ENCODE measurements around the gene SLFN5. TPM values are rescaled to one million over a fixed set of nuclear protein-coding genes. Genes with fewer than 3 reads are reported as not detected.

SLFN5 gene
- total and polyA plus RNA-seq, 2 of the 13 experiments (the other 11 are each of a cell fraction or from before 2014, with no cell fraction given) = 0.25 to 0.35 TPM

DNA sequence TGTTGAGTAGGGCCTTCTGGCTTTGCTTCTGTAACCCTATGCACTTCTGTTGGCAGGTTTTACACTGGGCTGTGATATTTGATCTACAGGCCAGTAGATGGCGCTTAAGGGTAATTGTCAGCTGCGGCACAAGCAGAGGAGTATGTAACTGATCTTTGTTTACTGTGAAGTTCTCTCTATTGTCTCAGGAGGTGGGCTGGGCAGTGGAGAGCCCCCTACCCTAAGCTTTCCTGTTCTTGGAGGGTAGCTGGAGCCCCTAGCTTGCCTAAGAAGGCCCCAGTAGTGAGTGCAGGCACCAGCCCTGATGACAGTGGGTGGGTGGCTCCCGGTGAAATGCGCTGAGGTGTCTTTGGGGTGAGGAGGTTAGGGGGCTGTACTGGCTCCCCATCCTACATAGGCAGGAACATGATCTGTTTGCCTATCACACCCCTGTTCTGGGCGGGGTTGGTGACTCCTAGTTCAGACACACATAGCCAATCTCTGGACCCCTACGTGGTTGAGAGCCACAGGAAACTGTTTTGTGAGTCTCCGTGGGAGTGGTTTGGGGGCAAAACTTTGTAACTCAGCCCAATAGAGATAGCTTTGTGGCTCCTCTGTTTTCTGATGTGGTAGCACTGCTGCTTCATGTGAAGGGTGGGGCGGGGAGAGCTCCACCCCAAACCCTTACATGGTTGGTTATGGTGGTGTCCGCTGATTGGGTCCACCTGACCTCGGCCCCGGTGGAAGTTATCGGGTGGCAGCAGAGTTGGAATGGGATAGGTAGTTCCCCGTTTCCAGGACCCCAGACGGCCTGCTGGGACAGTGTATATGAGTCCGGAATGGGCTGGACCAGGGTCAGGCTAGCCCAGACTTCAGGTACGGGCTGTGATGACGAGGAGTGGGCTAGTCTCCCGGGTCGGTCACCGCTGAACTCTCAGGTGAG is 70.2 kb downstream of the SLFN5 start (continued):
- TF ChIP-seq, protein P1, sequence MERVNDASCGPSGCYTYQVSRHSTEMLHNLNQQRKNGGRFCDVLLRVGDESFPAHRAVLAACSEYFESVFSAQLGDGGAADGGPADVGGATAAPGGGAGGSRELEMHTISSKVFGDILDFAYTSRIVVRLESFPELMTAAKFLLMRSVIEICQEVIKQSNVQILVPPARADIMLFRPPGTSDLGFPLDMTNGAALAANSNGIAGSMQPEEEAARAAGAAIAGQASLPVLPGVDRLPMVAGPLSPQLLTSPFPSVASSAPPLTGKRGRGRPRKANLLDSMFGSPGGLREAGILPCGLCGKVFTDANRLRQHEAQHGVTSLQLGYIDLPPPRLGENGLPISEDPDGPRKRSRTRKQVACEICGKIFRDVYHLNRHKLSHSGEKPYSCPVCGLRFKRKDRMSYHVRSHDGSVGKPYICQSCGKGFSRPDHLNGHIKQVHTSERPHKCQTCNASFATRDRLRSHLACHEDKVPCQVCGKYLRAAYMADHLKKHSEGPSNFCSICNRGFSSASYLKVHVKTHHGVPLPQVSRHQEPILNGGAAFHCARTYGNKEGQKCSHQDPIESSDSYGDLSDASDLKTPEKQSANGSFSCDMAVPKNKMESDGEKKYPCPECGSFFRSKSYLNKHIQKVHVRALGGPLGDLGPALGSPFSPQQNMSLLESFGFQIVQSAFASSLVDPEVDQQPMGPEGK (CRISPR knock-in tag; IDR thresholded peaks at IDR 0.05) = no peak
- TF ChIP-seq SIN3B (IDR thresholded peaks at IDR 0.05; ENCODE audit: low read length) (no peak), ZNF225 (CRISPR knock-in tag; IDR thresholded peaks at IDR 0.05) (no peak), EHMT2 (IDR thresholded peaks at IDR 0.05; ENCODE audit: borderline replicate concordance, low read depth, low read length) (no peak), MAF1 (CRISPR knock-in tag; IDR thresholded peaks at IDR 0.05; ENCODE audit: borderline replicate concordance) (no peak), MYNN (CRISPR knock-in tag; IDR thresholded peaks at IDR 0.05; ENCODE audit: low read depth) (no peak), ARNTL (CRISPR knock-in tag; IDR thresholded peaks at IDR 0.05) (no peak), ZNF841 (CRISPR knock-in tag; IDR thresholded peaks at IDR 0.05; ENCODE audit: borderline replicate concordance) (no peak), MAZ (IDR thresholded peaks at IDR 0.05; ENCODE audit: borderline replicate concordance, low read depth, low read length) (no peak), MAZ (CRISPR knock-in tag; IDR thresholded peaks at IDR 0.05; ENCODE audit: low read depth) (no peak)
